SK-N-SH treated with all-trans-retinoic acid at 6 μM for 48 hours (cell line): ENCODE results near the gene DLG2.
A peak's percentile ranks its signal among the peaks of the same experiment; 100 is the strongest.

ENCODE experiments used
- ATAC-seq: fragments of 200-7000 bp; cut with Tn5 transposase; 3 replicates; pipeline ENCODE4 v1.9.1; 2020; ENCODE audit warnings: mild to moderate bottlenecking, moderate library complexity
- ARNTL ChIP-seq: fragments of 450-650 bp; formaldehyde crosslinking; IDR thresholded peaks from 2 replicates; pipeline ENCODE4 v1.5.0; 2020; ENCODE audit warnings: low read depth, mild to moderate bottlenecking, moderate library complexity, borderline replicate concordance
- BACH2 ChIP-seq: fragments of 250-450 bp; sonication (Bioruptor Pico); IDR thresholded peaks from 2 replicates; pipeline ENCODE4 v1.9.0; 2021; ENCODE audit warnings: mild to moderate bottlenecking, borderline replicate concordance
- ESRRG ChIP-seq: fragments of 250-450 bp; sonication (Bioruptor Pico); IDR thresholded peaks from 2 replicates; pipeline ENCODE4 v1.6.1; 2021; ENCODE audit warnings: mild to moderate bottlenecking
- GLIS3 ChIP-seq: fragments of 250-450 bp; sonication (Bioruptor Pico); IDR thresholded peaks from 2 replicates; pipeline ENCODE4 v1.5.0; 2020; ENCODE audit warnings: mild to moderate bottlenecking, moderate library complexity
- ISL1 ChIP-seq: fragments of 250-450 bp; sonication (Bioruptor Pico); IDR thresholded peaks from 2 replicates; pipeline ENCODE4 v2.1.2; 2022; ENCODE audit warnings: mild to moderate bottlenecking, moderate library complexity
- OSR1 ChIP-seq: fragments of 250-450 bp; sonication (Bioruptor Pico); IDR thresholded peaks from 2 replicates; pipeline ENCODE4 v1.8.0; 2022; ENCODE audit warnings: moderate library complexity, mild to moderate bottlenecking, inconsistent platforms
- PPARA ChIP-seq: fragments of 250-450 bp; sonication (Bioruptor Pico); IDR thresholded peaks from 2 replicates; pipeline ENCODE4 v1.5.0; 2020; ENCODE audit warnings: mild to moderate bottlenecking, borderline replicate concordance
- RARB ChIP-seq: fragments of 250-450 bp; sonication (Bioruptor Pico); IDR thresholded peaks from 2 replicates; pipeline ENCODE4 v1.8.0; 2021; ENCODE audit warnings: mild to moderate bottlenecking, moderate library complexity
- SNAI2 ChIP-seq: fragments of 250-450 bp; sonication (Bioruptor Pico); IDR thresholded peaks from 2 replicates; pipeline ENCODE4 v1.5.0; 2020; ENCODE audit warnings: mild to moderate bottlenecking, moderate library complexity
- TOX ChIP-seq: fragments of 250-450 bp; sonication (Bioruptor Pico); IDR thresholded peaks from 2 replicates; pipeline ENCODE4 v1.8.0; 2021; ENCODE audit warnings: mild to moderate bottlenecking, moderate library complexity, borderline replicate concordance
- TSHZ2 ChIP-seq: fragments of 250-450 bp; sonication (Bioruptor Pico); IDR thresholded peaks from 2 replicates; pipeline ENCODE4 v1.5.0; 2020; ENCODE audit warnings: mild to moderate bottlenecking, moderate library complexity
- ZC3H10 ChIP-seq: fragments of 250-450 bp; sonication (Bioruptor Pico); IDR thresholded peaks from 2 replicates; pipeline ENCODE4 v1.5.1; 2021; ENCODE audit warnings: mild to moderate bottlenecking, moderate library complexity
- ZFP3 ChIP-seq: fragments of 250-450 bp; sonication (Bioruptor Pico); IDR thresholded peaks from 2 replicates; pipeline ENCODE4 v1.5.0; 2020; ENCODE audit warnings: mild to moderate bottlenecking, moderate library complexity
- ZFP30 ChIP-seq: fragments of 450-650 bp; formaldehyde crosslinking; IDR thresholded peaks from 2 replicates; pipeline ENCODE4 v1.5.0; 2022; ENCODE audit warnings: mild to moderate bottlenecking, moderate library complexity
- ZNF565 ChIP-seq: fragments of 450-650 bp; formaldehyde crosslinking; conservative IDR thresholded peaks from 2 replicates; pipeline ENCODE4 v1.5.0; 2020; ENCODE audit warnings: low read depth, mild to moderate bottlenecking, moderate library complexity
- ZNF70 ChIP-seq: fragments of 450-650 bp; formaldehyde crosslinking; IDR thresholded peaks from 2 replicates; pipeline ENCODE4 v1.5.0; 2020; ENCODE audit warnings: mild to moderate bottlenecking, moderate library complexity
- ZNF8 ChIP-seq: fragments of 450-650 bp; formaldehyde crosslinking; IDR thresholded peaks from 2 replicates; pipeline ENCODE4 v1.5.0; 2020; ENCODE audit warnings: mild to moderate bottlenecking, moderate library complexity
- TF ChIP-seq, protein P1 (sequence below): fragments of 250-450 bp; sonication (Bioruptor Pico); IDR thresholded peaks from 2 replicates; pipeline ENCODE4 v1.8.0; 2020; ENCODE audit warnings: mild to moderate bottlenecking, moderate library complexity, borderline replicate concordance
- TF ChIP-seq, protein P2 (sequence below): fragments of 250-450 bp; sonication (Bioruptor Pico); IDR thresholded peaks from 2 replicates; pipeline ENCODE4 v1.5.1; 2020; ENCODE audit warnings: low read depth, mild to moderate bottlenecking, moderate library complexity
- TF ChIP-seq, protein P3 (sequence below): fragments of 250-450 bp; sonication (Bioruptor Pico); IDR thresholded peaks from 2 replicates; pipeline ENCODE4 v1.5.1; 2021; ENCODE audit warnings: mild to moderate bottlenecking, moderate library complexity

DLG2 gene

DNA sequence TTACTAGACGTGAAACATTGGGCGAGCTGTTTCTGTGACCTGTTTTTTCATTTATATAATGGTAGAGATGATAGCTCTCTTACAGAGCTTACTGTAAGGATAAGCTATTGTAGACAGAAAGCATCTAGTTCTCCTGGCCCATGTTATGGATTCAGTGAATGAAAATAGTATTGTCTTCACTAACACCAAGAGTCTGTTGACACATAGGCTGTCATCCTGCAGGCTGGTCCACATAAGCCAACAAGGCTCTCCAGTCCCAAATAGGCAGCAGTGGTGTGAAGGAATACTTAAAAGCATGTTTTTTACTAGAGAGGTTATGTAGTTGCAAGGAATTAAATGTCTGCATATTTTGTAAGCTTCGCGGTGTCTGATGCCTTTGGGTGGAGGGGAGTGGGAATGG, 1963.2 kb downstream of the DLG2 start:
- TF ChIP-seq ZNF565: no peak
- no peak for TF ChIP-seq ZFP3
- no peak for ATAC-seq

DNA sequence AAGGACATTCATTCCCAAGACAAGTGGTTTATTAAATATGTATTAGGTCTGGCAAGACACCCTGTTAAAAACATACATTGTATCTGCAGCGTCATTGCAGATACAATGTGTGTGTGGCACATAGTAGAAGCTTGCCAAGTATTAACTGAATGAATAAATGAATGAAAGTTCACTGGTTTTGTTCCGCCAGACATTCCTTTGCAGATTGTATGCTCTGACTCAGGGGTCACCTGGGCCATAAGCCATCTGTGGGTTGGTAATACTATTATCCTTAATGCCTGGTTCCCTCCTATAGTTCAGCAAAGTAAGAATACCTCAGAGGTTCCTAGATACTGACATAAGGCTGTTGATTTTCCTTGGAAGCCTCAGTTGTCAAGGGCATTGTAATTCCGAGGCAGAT, 1963.7 kb downstream of the DLG2 start:
- ATAC-seq: no peak
- no peak for TF ChIP-seq RARB (CRISPR knock-in tag)
- TF ChIP-seq ZFP30: no peak
- no peak for TF ChIP-seq PPARA
- peak; percentile 33; the same call in 1 of the 2 replicates for TF ChIP-seq ISL1 (CRISPR knock-in tag)

DNA sequence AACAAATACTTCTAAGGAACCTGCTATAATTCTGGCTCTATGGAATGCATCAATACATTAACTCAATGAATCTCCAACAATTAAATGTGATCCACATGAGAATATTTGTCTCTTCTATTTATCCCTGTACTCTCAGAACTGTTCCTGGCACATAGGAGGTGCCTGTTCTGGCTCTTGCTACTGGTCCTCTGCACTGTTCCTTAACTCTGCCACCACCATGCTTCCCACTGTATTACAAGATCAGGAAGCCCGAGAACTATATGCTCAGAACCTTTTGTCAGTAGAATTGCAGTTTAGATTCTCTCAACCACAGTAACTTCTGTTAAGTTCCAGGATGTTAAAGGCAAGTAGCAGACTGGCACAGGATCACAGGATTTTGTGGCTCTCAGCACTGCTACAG, 1964.7 kb downstream of the DLG2 start:
- ATAC-seq: no peak
- TF ChIP-seq ZNF8 (CRISPR knock-in tag) (no peak), PPARA (no peak), ZFP3 (no peak), ISL1 (CRISPR knock-in tag) (no peak), ESRRG (CRISPR knock-in tag) (no peak), ZNF565 (no peak), ZC3H10 (CRISPR knock-in tag) (no peak), OSR1 (CRISPR knock-in tag) (no peak)
- TF ChIP-seq, protein P1, sequence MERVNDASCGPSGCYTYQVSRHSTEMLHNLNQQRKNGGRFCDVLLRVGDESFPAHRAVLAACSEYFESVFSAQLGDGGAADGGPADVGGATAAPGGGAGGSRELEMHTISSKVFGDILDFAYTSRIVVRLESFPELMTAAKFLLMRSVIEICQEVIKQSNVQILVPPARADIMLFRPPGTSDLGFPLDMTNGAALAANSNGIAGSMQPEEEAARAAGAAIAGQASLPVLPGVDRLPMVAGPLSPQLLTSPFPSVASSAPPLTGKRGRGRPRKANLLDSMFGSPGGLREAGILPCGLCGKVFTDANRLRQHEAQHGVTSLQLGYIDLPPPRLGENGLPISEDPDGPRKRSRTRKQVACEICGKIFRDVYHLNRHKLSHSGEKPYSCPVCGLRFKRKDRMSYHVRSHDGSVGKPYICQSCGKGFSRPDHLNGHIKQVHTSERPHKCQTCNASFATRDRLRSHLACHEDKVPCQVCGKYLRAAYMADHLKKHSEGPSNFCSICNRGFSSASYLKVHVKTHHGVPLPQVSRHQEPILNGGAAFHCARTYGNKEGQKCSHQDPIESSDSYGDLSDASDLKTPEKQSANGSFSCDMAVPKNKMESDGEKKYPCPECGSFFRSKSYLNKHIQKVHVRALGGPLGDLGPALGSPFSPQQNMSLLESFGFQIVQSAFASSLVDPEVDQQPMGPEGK (CRISPR knock-in tag): no peak
- TF ChIP-seq, protein P2, sequence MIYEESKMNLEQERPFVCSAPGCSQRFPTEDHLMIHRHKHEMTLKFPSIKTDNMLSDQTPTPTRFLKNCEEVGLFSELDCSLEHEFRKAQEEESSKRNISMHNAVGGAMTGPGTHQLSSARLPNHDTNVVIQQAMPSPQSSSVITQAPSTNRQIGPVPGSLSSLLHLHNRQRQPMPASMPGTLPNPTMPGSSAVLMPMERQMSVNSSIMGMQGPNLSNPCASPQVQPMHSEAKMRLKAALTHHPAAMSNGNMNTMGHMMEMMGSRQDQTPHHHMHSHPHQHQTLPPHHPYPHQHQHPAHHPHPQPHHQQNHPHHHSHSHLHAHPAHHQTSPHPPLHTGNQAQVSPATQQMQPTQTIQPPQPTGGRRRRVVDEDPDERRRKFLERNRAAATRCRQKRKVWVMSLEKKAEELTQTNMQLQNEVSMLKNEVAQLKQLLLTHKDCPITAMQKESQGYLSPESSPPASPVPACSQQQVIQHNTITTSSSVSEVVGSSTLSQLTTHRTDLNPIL (CRISPR knock-in tag): no peak

GRCh38 chr11:83661491-83662350, 1965.4 kb downstream of the DLG2 start:
- no peak for ATAC-seq
- TF ChIP-seq ZNF70 (CRISPR knock-in tag): no peak
- TF ChIP-seq, protein P2 (CRISPR knock-in tag): no peak
- no peak for TF ChIP-seq SNAI2 (CRISPR knock-in tag)
- no peak for TF ChIP-seq ZFP30
- TF ChIP-seq ESRRG (CRISPR knock-in tag): no peak
- no peak for TF ChIP-seq BACH2 (CRISPR knock-in tag)
- no peak for TF ChIP-seq TSHZ2 (CRISPR knock-in tag)
- no peak for TF ChIP-seq ARNTL (CRISPR knock-in tag)

- ATAC-seq: no peak
- TF ChIP-seq SNAI2 (CRISPR knock-in tag) (no peak), ARNTL (CRISPR knock-in tag) (no peak), GLIS3 (CRISPR knock-in tag) (no peak), BACH2 (CRISPR knock-in tag) (no peak), TOX (CRISPR knock-in tag) (no peak)
- TF ChIP-seq, protein P3, sequence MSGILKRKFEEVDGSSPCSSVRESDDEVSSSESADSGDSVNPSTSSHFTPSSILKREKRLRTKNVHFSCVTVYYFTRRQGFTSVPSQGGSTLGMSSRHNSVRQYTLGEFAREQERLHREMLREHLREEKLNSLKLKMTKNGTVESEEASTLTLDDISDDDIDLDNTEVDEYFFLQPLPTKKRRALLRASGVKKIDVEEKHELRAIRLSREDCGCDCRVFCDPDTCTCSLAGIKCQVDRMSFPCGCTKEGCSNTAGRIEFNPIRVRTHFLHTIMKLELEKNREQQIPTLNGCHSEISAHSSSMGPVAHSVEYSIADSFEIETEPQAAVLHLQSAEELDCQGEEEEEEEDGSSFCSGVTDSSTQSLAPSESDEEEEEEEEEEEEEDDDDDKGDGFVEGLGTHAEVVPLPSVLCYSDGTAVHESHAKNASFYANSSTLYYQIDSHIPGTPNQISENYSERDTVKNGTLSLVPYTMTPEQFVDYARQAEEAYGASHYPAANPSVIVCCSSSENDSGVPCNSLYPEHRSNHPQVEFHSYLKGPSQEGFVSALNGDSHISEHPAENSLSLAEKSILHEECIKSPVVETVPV (CRISPR knock-in tag): no peak
- TF ChIP-seq, all 23 proteins: peak for 0
Measured at GRCh38 chr11:83659466-83659865, 1967.7 kb downstream of the DLG2 start.
